Uterus (tissue), 2 donors: Measurements from ENCODE around the gene VAX1.

ENCODE experiments used
- POLR2A ChIP-seq, 2 donors: fragments of 450-650 bp; IDR thresholded peaks; one replicate each; pipeline ENCODE4 v1.6.1; 2016; ENCODE audit warnings: antibody characterized with exemption in 2 of 2, mild to moderate bottlenecking in 1 of 2, moderate library complexity in 1 of 2
- TF ChIP-seq, protein P1 (sequence below), 4 experiments: fragments of 200-600 bp in 2 of 4; fragments of 450-650 bp in 2 of 4; sonication (generic) in 2 of 4; IDR thresholded peaks; one replicate each; pipeline ENCODE4 v1.5.1; 2016 to 2019; ENCODE audit warnings: antibody characterized with exemption in 4 of 4, mild to moderate bottlenecking in 2 of 4, moderate library complexity in 1 of 4

DNA sequence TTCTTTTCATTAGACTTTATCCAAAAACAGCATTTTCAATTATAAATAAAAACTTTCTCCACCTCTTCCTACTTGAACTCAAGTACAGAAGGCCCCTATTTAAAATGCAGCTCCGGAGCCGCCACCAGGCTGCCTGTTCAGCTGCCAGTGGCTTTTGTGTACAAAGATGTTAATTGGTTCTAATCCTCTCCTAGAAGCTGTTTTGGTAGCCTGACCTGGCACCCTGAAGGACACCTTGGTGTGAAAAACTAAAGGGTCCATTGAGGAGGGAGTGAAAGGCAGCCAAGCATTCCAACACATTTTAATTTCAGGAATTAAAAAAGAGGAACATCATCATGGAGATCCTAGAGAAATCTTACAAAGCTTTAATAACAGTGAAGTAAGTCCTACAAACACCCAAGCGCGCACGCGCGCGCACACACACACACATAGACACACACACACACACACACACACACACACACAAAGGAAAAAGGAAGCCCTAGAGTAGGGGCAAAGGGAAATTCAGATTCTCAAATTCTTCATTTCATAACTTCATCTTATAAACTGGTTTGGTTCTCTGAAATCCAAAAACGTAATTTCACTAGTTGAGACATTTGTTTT is 41.4 kb downstream of the VAX1 start:
- no peak for TF ChIP-seq POLR2A (IDR thresholded peaks at IDR 0.05)
- TF ChIP-seq, protein P1, sequence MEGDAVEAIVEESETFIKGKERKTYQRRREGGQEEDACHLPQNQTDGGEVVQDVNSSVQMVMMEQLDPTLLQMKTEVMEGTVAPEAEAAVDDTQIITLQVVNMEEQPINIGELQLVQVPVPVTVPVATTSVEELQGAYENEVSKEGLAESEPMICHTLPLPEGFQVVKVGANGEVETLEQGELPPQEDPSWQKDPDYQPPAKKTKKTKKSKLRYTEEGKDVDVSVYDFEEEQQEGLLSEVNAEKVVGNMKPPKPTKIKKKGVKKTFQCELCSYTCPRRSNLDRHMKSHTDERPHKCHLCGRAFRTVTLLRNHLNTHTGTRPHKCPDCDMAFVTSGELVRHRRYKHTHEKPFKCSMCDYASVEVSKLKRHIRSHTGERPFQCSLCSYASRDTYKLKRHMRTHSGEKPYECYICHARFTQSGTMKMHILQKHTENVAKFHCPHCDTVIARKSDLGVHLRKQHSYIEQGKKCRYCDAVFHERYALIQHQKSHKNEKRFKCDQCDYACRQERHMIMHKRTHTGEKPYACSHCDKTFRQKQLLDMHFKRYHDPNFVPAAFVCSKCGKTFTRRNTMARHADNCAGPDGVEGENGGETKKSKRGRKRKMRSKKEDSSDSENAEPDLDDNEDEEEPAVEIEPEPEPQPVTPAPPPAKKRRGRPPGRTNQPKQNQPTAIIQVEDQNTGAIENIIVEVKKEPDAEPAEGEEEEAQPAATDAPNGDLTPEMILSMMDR (IDR thresholded peaks at IDR 0.05) = no peak
